Trophoblast cell (in vitro differentiated cells and primary cell): ENCODE measurements around the gene MAPRE3.

ENCODE experiments used
- DNase-seq, 2 donors: peaks; one replicate each; pipeline ENCODE4 v3.0.0-alpha.2; 2016
- H2AFZ ChIP-seq: 2 replicates; pipeline ENCODE4 v1.6.1; 2013; ENCODE audit warnings: low read length, moderate library complexity, mild to moderate bottlenecking; ENCODE audit not compliant: insufficient read depth, poor library complexity
- H2AK5ac ChIP-seq: 2 replicates; pipeline ENCODE4 v1.6.1; 2013; ENCODE audit warnings: mild to moderate bottlenecking, low read length
- H2BK120ac ChIP-seq: 2 replicates; pipeline ENCODE4 v1.6.1; 2013; ENCODE audit warnings: low read length, mild to moderate bottlenecking, moderate library complexity; ENCODE audit not compliant: insufficient read depth, poor library complexity
- H2BK12ac ChIP-seq: 2 replicates; pipeline ENCODE4 v1.6.1; 2013; ENCODE audit warnings: mild to moderate bottlenecking, low read length, moderate library complexity
- H2BK5ac ChIP-seq: 2 replicates; pipeline ENCODE4 v1.6.1; 2013; ENCODE audit warnings: low read length, low read depth, moderate library complexity, mild to moderate bottlenecking; ENCODE audit not compliant: poor library complexity
- H3K14ac ChIP-seq: 2 replicates; pipeline ENCODE4 v1.6.1; 2013; ENCODE audit warnings: mild to moderate bottlenecking, low read length
- H3K18ac ChIP-seq: 2 replicates; pipeline ENCODE4 v1.6.1; 2013; ENCODE audit warnings: mild to moderate bottlenecking, low read length
- H3K23ac ChIP-seq: 2 replicates; pipeline ENCODE4 v1.6.1; 2013; ENCODE audit warnings: low read length
- H3K27ac ChIP-seq: 2 replicates; pipeline ENCODE4 v1.5.1; 2013; ENCODE audit warnings: low read depth, mild to moderate bottlenecking, inconsistent platforms, low read length, moderate library complexity
- H3K27me3 ChIP-seq: 2 replicates; pipeline ENCODE4 v1.6.1; 2013; ENCODE audit warnings: inconsistent platforms, mild to moderate bottlenecking, low read length, moderate library complexity; ENCODE audit not compliant: insufficient read depth
- H3K36me3 ChIP-seq, 2 experiments: 1 replicate in 1 of 2; 2 replicates in 1 of 2; pipeline ENCODE4 v1.6.1; 2013; ENCODE audit warnings: low read length in 2 of 2, mild to moderate bottlenecking in 2 of 2, moderate library complexity in 1 of 2; ENCODE audit not compliant: insufficient read depth in 2 of 2, control insufficient read depth in 1 of 2
- H3K4ac ChIP-seq: 2 replicates; pipeline ENCODE4 v1.6.1; 2013; ENCODE audit warnings: low read depth, mild to moderate bottlenecking, low read length, moderate library complexity
- H3K4me1 ChIP-seq, 2 experiments: 1 replicate in 1 of 2; 2 replicates in 1 of 2; pipeline ENCODE4 v1.6.1; 2013; ENCODE audit warnings: low read length in 2 of 2, mild to moderate bottlenecking in 2 of 2, moderate library complexity in 1 of 2; ENCODE audit not compliant: insufficient read depth in 2 of 2, control insufficient read depth in 1 of 2
- H3K4me2 ChIP-seq: 2 replicates; pipeline ENCODE4 v1.6.1; 2013; ENCODE audit warnings: inconsistent platforms, mild to moderate bottlenecking, low read length, moderate library complexity
- H3K4me3 ChIP-seq: 2 replicates; pipeline ENCODE4 v1.5.1; 2013; ENCODE audit warnings: mild to moderate bottlenecking, low read depth, low read length, inconsistent platforms
- H3K79me1 ChIP-seq: one replicate; pipeline ENCODE4 v1.6.1; 2013; ENCODE audit warnings: low read length
- H3K79me2 ChIP-seq: 2 replicates; pipeline ENCODE4 v1.6.1; 2013; ENCODE audit warnings: low read length, mild to moderate bottlenecking; ENCODE audit not compliant: control insufficient read depth, insufficient read depth, poor library complexity
- H3K9ac ChIP-seq: 2 replicates; pipeline ENCODE4 v1.6.1; 2013; ENCODE audit warnings: mild to moderate bottlenecking, low read length
- H3K9me3 ChIP-seq: 2 replicates; pipeline ENCODE4 v1.6.1; 2013; ENCODE audit warnings: low read depth, mild to moderate bottlenecking, control low read depth, inconsistent platforms, low read length; ENCODE audit not compliant: insufficient read depth
- H4K12ac ChIP-seq: 2 replicates; pipeline ENCODE4 v1.6.1; 2013; ENCODE audit warnings: low read depth, mild to moderate bottlenecking, low read length, moderate library complexity
- H4K8ac ChIP-seq: 2 replicates; pipeline ENCODE4 v1.6.1; 2013; ENCODE audit warnings: low read depth, mild to moderate bottlenecking, low read length, moderate library complexity
- H4K91ac ChIP-seq: one replicate; pipeline ENCODE4 v1.6.1; 2013; ENCODE audit warnings: low read depth, mild to moderate bottlenecking, low read length, moderate library complexity
- WGBS: extraction: QIAGEN DNeasy Blood & Tissue Kit; methylation state at CpG from one replicate; pipeline ENCODE4 v1.1.7; 2013; ENCODE audit warnings: missing lambda C conversion rate; ENCODE audit not compliant: insufficient read length, insufficient coverage; ENCODE audit errors: extremely low coverage; 5-methylcytosine and 5-hydroxymethylcytosine counted together

MAPRE3 gene

DNA sequence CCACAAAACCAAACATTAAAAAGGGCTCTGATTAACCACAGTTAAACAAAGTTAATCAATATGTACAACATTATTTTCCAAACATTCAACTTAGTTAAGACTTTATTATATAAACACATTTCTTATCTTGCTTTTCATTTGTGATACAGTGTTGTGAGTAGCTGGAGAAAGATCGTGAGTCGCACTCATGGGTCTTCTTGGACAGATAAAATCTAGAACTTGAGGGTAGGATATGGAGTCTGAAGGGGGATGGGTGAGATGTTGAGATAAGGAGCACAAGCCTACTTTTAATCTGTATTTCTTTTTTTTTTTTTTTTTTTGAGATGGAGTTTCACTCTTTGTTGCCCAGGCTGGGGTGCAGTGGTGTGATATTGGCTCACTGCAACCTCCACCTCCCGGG, 39.7 kb downstream of the MAPRE3 start:
- Histone ChIP-seq H3K4me1 (peaks cover 0 to 4% of the 10 kb centered on the region in 2 experiments), H2BK12ac (no peak overlapping the region), H3K79me2 (no peaks in the 10 kb centered on the region), H3K4me3 (no peak overlapping the region), H3K4me2 (no peak overlapping the region), H4K8ac (no peak overlapping the region), H3K4ac (no peak overlapping the region), H3K27me3 (no peaks in the 10 kb centered on the region), H3K9ac (no peak overlapping the region), H4K91ac (no peak overlapping the region), H3K14ac (no peak overlapping the region), H3K27ac (no peak overlapping the region), H4K12ac (no peak overlapping the region), H2BK5ac (no peak overlapping the region), H2BK120ac (no peak overlapping the region), H2AK5ac (no peak overlapping the region), H3K18ac (no peak overlapping the region), H3K23ac (no peak overlapping the region), H3K36me3 (peaks cover 2 to 4% of the 10 kb centered on the region in 2 experiments), H2AFZ (no peak overlapping the region), H3K79me1 (no peaks in the 10 kb centered on the region), H3K9me3 (no peaks in the 10 kb centered on the region)
- no peak for DNase-seq
- no CpG with 5 or more reads among the region's 3 CpGs for WGBS

DNA sequence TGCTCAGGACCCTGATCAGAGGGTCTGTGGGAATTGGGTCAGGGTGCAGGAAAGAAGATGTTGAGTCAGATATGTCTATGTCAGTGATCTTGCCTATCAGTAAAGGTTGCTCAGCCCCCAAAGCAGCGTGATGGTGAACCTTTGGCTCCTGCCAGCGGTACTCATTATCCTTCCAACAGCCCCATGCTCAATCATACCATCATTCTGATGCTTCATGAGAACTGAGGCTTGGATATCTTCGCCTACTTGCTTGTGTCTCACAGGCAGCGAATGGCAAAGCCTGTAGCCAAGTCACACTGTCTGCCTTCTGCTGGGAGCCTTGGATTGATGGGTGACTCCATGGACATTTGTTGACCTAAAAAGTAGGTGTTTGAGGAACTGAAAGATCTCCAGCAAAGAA, 43.3 kb downstream of the MAPRE3 start:
- Histone ChIP-seq H2BK120ac (no peak overlapping the region), H3K4me1 (peaks cover 0 to 10% of the 10 kb centered on the region in 2 experiments), H3K9ac (no peak overlapping the region), H3K79me2 (no peaks in the 10 kb centered on the region), H3K18ac (no peak overlapping the region), H3K79me1 (peaks cover 3% of the 10 kb centered on the region), H3K27ac (no peak overlapping the region), H3K23ac (no peak overlapping the region), H2BK12ac (no peak overlapping the region), H2AFZ (no peak overlapping the region), H4K8ac (no peak overlapping the region), H3K4me3 (no peak overlapping the region), H3K36me3 (peaks cover 2 to 4% of the 10 kb centered on the region in 2 experiments), H3K14ac (no peak overlapping the region), H3K4me2 (no peak overlapping the region), H3K4ac (no peak overlapping the region), H4K12ac (no peak overlapping the region), H3K27me3 (no peaks in the 10 kb centered on the region), H3K9me3 (no peaks in the 10 kb centered on the region), H4K91ac (no peak overlapping the region), H2AK5ac (no peak overlapping the region), H2BK5ac (no peak overlapping the region)
- DNase-seq: no peak
- WGBS: no CpG with 5 or more reads among the region's 4 CpGs

DNA sequence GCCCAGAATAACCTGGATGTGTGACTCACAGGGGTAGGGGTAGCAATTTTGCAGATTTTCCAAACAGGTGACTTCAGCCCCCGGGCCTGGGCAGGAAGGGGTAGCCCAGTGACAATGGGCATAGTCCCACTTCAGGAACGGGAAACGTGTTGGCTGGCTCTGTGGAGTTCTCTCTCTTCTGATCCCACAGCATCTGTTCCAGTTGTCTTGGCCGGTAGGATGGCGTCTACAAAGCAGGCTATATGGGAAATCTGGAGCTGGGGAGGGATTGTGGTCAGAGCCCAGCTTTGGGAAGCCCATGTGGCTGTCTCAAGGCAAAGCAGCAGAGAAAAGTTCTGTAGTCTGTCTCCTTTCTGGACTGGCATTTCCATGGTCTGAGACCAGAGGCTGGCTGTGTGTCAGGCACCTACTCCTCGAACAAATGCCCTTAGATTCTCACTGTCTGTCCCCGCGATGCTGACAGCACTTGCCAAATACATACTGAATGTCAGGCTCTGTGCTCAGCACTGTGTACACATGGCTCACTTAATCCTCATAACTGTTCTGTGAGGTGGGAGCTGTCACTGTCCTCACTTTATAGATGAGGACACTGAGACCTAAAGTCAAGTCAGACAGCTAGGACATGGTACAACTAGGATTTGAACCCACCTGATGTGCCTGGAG, 44.5 kb downstream of the MAPRE3 start:
- Histone ChIP-seq H3K18ac (no peak overlapping the region), H3K4me3 (no peak overlapping the region), H3K9ac (no peak overlapping the region), H4K91ac (no peak overlapping the region), H3K4me1 (peaks cover 2 to 8% of the 10 kb centered on the region in 2 experiments), H4K12ac (no peak overlapping the region), H2AK5ac (peak overlapping the region; percentile 19), H3K23ac (no peak overlapping the region), H2AFZ (no peak overlapping the region), H3K4me2 (no peak overlapping the region), H3K4ac (no peak overlapping the region), H3K36me3 (peaks cover 2 to 4% of the 10 kb centered on the region in 2 experiments), H3K79me2 (no peaks in the 10 kb centered on the region), H2BK5ac (no peak overlapping the region), H3K27me3 (no peaks in the 10 kb centered on the region), H4K8ac (no peak overlapping the region), H3K9me3 (no peaks in the 10 kb centered on the region), H3K14ac (no peak overlapping the region), H2BK12ac (no peak overlapping the region), H2BK120ac (no peak overlapping the region), H3K27ac (no peak overlapping the region), H3K79me1 (peaks cover 5% of the 10 kb centered on the region)
- no CpG with 5 or more reads among the region's 8 CpGs for WGBS
- no peak for DNase-seq

DNA sequence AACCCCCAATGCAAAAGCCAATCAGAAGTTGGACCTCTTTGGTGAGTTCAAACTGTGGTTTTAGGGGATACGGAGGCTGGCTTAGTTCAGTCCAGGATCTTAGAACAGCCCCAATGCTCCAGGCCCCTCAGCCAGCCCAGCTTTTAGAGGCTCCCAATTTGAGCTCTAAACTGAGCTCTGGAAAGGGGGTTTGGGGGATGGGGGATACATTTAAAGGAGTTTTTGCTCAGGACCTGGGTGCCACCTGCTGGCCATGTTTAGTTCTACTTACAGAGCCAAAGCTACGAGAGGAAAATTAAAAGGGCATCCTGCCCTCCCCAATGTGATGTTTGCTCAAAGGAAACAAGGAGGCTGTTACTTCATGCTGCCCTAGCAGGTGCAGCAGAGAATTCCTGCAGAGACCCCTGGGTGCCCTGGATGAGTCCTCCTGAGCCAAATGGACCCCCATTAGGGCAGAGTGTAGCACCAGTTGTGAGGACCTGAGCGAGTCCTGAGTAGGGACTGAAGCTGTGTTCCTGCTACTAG, 46.4 kb downstream of the MAPRE3 start:
- no peak overlapping the region for H4K91ac ChIP-seq
- no peak overlapping the region for H2AFZ ChIP-seq
- H2AK5ac ChIP-seq: peak overlapping the region; percentile 40
- peak; percentile 42 to 72 for DNase-seq
- WGBS: no CpG with 5 or more reads among the region's 3 CpGs
- no peak overlapping the region for H2BK5ac ChIP-seq
- H3K23ac ChIP-seq: no peak overlapping the region
- H3K14ac ChIP-seq: no peak overlapping the region
- H4K8ac ChIP-seq: no peak overlapping the region
- no peak overlapping the region for H4K12ac ChIP-seq
- H3K4ac ChIP-seq: no peak overlapping the region
- H3K4me2 ChIP-seq: no peak overlapping the region
- H3K9ac ChIP-seq: no peak overlapping the region
- no peak overlapping the region for H3K27ac ChIP-seq
- no peak overlapping the region for H3K18ac ChIP-seq
- H2BK120ac ChIP-seq: no peak overlapping the region
- H3K4me3 ChIP-seq: no peak overlapping the region
- H3K79me2 ChIP-seq: no peaks in the 10 kb centered on the region
- peaks cover 11 to 16% of the 10 kb centered on the region in 2 experiments for H3K4me1 ChIP-seq
- no peak overlapping the region for H2BK12ac ChIP-seq
- no peaks in the 10 kb centered on the region for H3K27me3 ChIP-seq
- H3K79me1 ChIP-seq: peaks cover 7% of the 10 kb centered on the region
- H3K9me3 ChIP-seq: no peaks in the 10 kb centered on the region
- H3K36me3 ChIP-seq: peaks cover 2 to 4% of the 10 kb centered on the region in 2 experiments
